ENCODE data around the gene COX17. TPM values are rescaled to one million over a fixed set of nuclear protein-coding genes. Genes with fewer than 3 reads are reported as not detected.

COX17 gene
- total RNA-seq, 1 donor from 2014 or later: 22.8 TPM

- Mint-ChIP-seq H3K36me3 (ENCODE audit: low read depth, unreplicated experiment) (peaks cover 3% of the 10 kb centered on the region), H3K27ac (ENCODE audit: unreplicated experiment) (no peak overlapping the region), H3K4me3 (ENCODE audit: unreplicated experiment) (no peak overlapping the region), H3K4me1 (ENCODE audit: low read depth, unreplicated experiment) (no peaks in the 10 kb centered on the region), H3K9me3 (ENCODE audit: unreplicated experiment) (no peaks in the 10 kb centered on the region), H3K27me3 (ENCODE audit: low read depth, unreplicated experiment) (peaks cover 7% of the 10 kb centered on the region)
- Histone ChIP-seq H3K4me1 (ENCODE audit: insufficient read depth, low read length) (no peaks in the 10 kb centered on the region), H3K9ac (ENCODE audit: low read length) (no peak overlapping the region), H3K79me2 (ENCODE audit: insufficient read depth, low read length) (no peaks in the 10 kb centered on the region), H4K20me1 (ENCODE audit: insufficient read depth, low read length) (no peaks in the 10 kb centered on the region), H3K4me2 (ENCODE audit: low read length) (no peak overlapping the region), H3K9me3 (ENCODE audit: insufficient read depth, low read depth, low read length) (no peaks in the 10 kb centered on the region), H3K4me3 (ENCODE audit: insufficient read depth, low read depth, low read length) (no peak overlapping the region), H3K36me3 (ENCODE audit: insufficient read depth, low read length) (no peaks in the 10 kb centered on the region), H3K27me3 (ENCODE audit: insufficient read depth, low read length) (no peaks in the 10 kb centered on the region), H2AFZ (ENCODE audit: low read depth, low read length) (no peak overlapping the region), H3K27ac (ENCODE audit: low read depth, low read length) (no peak overlapping the region)
- FAIRE-seq (no peak), DNase-seq (ENCODE audit: low read depth) (no peak)
- no peak for TF ChIP-seq CTCF (IDR thresholded peaks at IDR 0.05; ENCODE audit: insufficient read depth, low read depth, low read length)
- no peak for TF ChIP-seq EZH2 (IDR thresholded peaks at IDR 0.05; ENCODE audit: insufficient read depth, low read length)
Measured at GRCh38 chr3:119652306-119653033, 24.7 kb downstream of the COX17 start.

GRCh38 chr3:119649761-119650160 lies 27.4 kb downstream of the COX17 start:
- no peaks in the 10 kb centered on the region for H3K4me1 ChIP-seq (ENCODE audit: insufficient read depth, low read length)
- DNase-seq (ENCODE audit: low read depth): no peak
- no peak overlapping the region for H3K4me2 ChIP-seq (ENCODE audit: low read length)
- H2AFZ ChIP-seq (ENCODE audit: low read depth, low read length): no peak overlapping the region
- H3K27me3 ChIP-seq (ENCODE audit: insufficient read depth, low read length): no peaks in the 10 kb centered on the region
- Mint-ChIP-seq H3K4me1 (ENCODE audit: low read depth, unreplicated experiment) (no peaks in the 10 kb centered on the region), H3K9me3 (ENCODE audit: unreplicated experiment) (no peaks in the 10 kb centered on the region), H3K27me3 (ENCODE audit: low read depth, unreplicated experiment) (peaks cover 14% of the 10 kb centered on the region), H3K36me3 (ENCODE audit: low read depth, unreplicated experiment) (peaks cover 3% of the 10 kb centered on the region), H3K4me3 (ENCODE audit: unreplicated experiment) (no peak overlapping the region), H3K27ac (ENCODE audit: unreplicated experiment) (no peak overlapping the region)
- no peaks in the 10 kb centered on the region for H3K36me3 ChIP-seq (ENCODE audit: insufficient read depth, low read length)
- FAIRE-seq: no peak
- H3K9me3 ChIP-seq (ENCODE audit: insufficient read depth, low read depth, low read length): no peaks in the 10 kb centered on the region
- no peaks in the 10 kb centered on the region for H4K20me1 ChIP-seq (ENCODE audit: insufficient read depth, low read length)
- no peak overlapping the region for H3K27ac ChIP-seq (ENCODE audit: low read depth, low read length)
- no peak overlapping the region for H3K4me3 ChIP-seq (ENCODE audit: insufficient read depth, low read depth, low read length)
- H3K79me2 ChIP-seq (ENCODE audit: insufficient read depth, low read length): no peaks in the 10 kb centered on the region
- TF ChIP-seq CTCF (IDR thresholded peaks at IDR 0.05; ENCODE audit: insufficient read depth, low read depth, low read length) (no peak), EZH2 (IDR thresholded peaks at IDR 0.05; ENCODE audit: insufficient read depth, low read length) (no peak)
- H3K9ac ChIP-seq (ENCODE audit: low read length): no peak overlapping the region
